UCSD-AML1 (cell line): Measurements from ENCODE around the gene PGGT1B.
"Not testable (repeated sequence)": the region's sequence is repeated elsewhere in the genome, so short reads cannot be mapped to it uniquely, and the experiment has no call there.

ENCODE experiments used
- DNase-seq: peaks from one replicate; lab custom pipeline; 2025; ENCODE audit not compliant: unreplicated experiment; lab: John Stamatoyannopoulos, UW

Gene PGGT1B

DNA sequence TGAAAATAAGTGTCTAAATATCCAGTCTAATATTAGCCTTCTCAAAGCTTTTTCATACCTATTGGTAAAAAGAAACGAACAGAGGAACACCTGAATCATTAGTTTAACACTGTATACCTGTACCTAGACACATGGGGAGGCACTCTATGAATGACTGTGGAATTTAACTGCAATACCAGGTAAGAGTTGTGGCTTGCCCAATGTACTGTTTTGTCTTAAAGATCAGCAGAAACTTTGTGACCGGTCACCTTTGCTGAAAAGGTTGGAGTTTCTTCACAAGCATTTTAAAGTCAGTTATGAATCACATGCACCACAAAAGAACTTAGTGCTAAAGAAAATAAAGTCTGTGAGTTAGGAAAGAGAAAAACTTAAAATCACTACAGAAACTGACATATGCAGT, 2.4 kb downstream of the PGGT1B start:
- DNase-seq, result no peak

DNA sequence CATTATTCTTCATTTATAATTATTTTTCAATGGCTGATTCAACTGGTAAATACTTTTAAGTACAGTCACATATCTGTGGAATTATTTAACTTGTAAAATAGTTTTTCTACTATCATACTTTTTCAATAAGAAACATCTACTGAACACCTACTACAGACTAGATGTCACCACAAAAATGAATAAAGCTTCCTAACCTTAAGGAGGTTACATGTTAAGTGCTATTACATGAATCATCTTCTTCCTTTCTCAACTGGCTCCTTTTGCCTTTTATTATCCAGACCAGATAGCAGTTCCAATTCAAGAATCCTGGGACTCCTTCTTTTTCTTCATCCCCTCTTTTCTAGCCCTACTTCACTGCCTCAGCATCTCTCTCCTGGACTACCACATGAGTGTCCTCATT, 4.7 kb downstream of the PGGT1B start:
- DNase-seq, result no peak

DNA sequence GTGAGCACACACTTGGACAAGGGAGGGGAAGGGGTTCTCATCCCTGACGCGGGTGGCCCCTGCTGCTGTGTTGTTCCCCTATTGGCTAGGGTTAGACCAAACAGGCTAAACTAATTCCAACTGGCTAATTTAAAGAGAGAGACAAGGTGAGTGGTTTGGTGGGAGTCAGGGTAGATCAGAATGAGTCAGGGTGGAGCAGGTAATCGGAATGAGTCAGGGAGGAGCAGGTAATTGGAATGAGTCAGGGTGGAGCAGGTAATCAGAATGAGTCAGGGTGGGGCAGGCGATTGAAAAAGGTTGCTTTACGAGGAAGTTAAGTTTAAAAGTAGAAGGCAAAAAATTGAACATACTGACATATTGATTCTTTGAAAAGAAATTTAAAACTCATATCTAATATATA, 13.3 kb downstream of the PGGT1B start:
- DNase-seq, result not testable (repeated sequence)

DNA sequence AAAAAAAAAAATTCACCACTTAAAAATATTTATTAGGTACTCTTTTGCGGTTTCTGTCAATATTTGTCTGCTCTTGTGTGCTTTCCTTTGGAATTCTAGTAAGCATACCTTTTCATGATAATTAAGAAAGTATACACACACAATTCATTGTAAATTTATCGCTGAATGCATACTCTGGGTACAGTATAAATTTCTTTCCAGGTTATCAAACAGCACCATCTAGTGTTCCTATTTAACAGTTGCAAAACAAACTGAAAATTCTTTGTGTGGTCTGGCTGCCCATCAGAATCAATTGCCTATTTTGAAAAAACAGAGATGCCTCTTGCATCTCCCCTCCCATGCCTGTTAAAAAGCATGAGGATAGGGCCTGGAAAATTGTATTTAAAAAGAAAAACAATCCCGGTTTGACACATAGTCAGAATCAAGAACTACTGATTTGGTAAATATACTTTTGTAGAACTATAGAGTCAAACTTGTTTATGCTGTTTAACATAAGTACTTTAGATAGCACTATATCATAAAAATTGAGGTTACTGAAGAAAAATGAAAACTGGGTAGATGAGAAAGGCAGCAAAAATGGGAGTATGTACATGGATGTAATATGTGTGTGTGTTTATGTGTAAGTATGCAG, 16.2 kb downstream of the PGGT1B start:
- no peak for DNase-seq

DNA sequence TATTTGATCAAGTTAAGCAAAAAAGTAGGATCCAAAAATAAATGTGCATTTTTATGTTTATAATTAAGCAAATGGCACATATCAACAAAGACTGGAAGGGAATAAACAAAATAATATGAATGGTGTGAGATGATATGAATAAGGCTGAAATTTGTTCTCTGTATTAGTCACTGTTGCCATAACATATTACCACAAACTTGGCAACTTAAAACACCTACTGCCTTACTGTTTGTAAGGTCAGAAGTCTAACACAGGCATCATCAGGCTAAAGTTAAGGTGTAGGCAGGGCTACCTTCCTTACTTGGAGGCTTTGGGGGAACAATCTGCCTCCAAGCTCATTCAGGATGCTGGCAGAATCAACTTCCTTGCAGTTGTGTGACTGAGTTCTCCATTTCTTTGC, 19.3 kb downstream of the PGGT1B start:
- DNase-seq, result no peak

DNA sequence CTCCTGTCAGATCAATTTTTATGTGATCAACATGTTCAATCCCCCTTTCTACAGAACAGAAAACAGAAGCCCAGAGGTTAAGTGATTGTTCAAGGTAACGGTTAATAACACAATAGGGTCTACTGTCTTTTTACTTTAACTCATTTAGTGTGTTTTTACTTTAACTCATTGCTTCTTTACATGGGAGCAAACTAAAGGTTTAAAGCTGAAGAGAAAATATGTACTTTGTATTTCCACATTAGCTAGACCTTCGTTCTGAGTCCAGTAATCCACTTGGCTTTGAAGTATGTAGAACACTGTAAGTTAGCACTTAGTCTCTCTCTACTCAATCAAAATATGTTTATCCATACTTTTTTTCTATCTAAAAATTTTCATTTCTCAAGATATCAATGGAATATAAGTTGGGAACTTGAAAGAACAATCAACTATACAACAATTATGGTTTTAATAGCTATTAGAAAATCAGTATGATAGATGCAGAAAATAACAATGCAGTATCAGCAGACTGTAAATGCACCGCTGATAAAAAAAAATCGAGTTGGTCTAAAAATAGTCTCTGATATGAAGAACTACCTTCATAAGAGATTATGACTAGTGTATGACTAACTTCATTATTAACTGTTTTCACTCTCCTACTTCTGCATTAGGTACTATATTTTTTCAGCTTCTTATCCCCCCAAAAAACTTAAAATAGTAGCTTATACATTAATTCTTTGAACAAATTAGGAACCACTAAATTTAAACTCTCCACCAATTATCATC, 20.6 kb downstream of the PGGT1B start:
- no peak for DNase-seq

DNA sequence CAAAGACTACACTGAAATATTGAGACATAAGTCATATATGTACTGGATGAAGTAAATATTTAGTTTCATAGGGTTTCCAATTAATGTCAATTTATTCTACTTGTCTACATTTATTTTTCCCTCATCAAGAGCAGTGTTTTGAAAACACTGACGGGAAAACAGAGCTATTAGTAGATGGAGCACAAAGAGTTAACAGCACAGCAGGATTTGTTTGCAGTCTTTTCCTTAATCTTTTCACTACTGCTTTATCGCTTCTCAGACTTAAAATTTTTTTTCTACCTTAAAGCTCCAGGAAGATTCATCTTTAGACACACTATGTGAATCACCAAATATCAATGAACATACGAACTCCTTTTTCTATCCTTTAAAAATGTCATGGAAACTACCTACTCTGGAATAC, 25.6 kb downstream of the PGGT1B start:
- no peak for DNase-seq

DNA sequence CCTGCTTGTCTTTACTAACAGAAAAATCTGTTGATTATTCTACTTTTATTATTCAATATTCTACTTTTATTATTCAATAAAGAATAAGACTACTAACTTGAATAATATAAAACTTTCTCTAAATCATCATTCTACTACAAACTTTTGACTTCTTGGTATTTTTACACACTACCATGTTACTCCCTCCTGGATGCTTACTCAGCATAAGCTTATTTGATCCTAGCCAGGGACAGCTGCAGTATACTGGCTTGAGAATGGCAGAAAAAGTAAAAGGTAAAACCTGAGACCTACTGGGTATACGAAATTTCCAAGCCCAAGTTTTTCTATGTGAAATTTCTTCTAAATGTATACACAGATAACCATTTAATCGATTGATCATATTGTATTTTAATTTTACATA, 26.1 kb downstream of the PGGT1B start:
- DNase-seq, result no peak

DNA sequence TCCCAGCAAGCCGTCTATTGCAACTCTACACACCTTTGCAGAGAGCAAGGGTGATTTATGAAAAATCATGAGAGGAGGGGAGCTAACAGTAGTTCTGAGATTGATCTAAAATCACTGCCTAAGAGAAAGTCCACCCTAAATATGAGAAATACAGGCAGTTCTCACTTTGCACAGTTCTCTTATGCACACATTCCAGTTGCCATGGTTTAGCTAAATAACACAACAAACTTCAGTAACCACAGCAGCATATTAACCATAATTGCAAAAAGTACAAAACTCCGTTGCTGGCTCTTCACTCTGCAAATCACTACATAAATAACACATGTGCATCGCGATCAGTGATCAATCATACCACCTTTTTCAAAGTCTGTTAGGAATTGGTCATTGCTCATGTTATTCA, 31.1 kb downstream of the PGGT1B start:
- no peak for DNase-seq

DNA sequence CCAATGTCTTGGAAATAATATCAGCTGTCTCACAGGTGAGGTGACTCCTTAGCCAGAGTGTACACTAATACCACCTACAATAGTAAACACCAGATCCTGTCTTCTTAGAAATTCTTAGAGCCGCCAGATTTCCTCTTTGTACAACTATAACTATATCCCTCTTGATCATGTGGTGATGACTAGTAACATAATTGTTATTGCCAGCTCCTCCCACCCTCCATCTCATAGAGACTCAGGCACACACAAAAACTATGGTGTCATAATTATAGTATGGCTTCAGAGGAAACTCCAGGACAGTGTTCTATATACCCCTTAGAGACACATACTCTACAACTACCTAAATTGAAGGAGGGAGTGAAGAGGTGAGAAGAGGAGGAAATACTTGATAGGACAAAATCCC, 33.1 kb downstream of the PGGT1B start:
- DNase-seq, result no peak

DNA sequence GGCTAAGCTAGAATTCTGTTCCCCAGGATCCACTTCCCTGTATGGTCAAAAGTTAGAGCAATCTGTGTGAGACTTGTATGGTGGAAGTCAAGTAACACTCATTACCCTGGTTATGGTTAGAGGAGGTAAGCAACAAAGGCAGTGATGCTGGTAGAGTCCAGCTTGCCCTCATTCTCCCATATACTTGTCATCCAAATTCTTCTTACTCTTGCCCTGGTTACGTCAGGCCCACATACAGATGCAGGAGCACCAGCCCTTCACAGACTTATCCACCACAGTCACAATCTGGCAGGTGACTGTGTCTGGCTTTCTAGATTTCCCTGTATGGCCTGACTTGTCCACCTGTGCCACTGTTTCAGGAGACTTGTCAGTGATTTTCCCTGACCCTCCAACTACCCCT, 35.4 kb downstream of the PGGT1B start:
- no peak for DNase-seq

DNA sequence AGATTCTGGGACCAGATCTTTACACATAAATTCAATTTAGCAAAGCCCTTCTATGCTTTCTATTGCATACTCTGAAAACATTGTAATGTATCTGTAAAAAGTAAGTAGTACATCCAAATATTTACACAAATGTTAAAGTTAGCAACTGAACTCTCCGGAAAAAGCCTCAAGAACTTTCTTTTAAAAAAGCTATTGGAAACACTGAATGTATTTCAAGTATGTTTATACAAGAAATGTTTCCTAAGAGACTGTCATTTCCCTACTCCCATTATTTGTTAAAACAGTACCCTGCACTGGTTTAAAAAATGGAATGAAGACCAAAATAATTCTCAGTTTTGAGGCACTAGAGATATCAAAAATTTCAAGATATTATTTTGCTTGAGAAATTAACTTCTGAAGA, 48.1 kb downstream of the PGGT1B start:
- DNase-seq, result no peak

DNA sequence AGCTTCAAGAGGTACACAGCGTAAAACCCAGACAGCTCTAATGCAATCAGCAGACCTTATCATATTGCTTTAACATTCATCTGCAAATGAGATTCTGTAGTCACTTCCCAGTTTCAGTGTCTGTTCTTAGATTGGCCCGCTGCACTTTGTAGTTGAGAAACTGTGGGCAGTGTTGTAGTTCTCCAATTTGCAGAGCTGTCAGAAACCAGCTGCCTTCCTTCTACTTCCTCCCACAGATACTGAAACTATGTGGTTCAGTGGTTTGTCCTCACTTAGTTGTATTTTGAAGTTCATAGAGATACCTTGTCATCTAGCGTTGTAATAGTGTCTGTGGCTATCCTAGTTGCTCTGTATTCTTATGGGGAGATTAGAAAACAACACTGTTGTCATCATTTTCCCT, 53.4 kb downstream of the PGGT1B start:
- peak; percentile 33 for DNase-seq

DNA sequence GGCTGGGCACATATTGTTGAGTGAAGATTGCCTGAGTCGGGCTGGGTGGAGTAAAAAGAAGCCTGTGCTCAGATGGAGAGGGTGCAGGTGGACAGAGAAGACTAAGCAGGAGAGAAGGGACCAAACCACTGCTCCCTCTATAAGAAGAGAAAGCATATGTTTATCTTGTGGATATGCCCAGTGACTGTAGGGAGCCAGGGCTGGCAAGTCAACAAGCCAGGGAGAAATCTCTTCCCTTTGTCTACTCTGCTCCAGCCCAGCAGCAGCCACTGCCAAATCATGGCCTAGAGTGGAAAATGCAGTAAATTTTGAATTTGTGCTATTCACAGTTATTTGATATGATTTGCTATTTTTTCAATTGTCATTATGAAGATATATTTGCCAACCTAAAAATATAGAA, 59.7 kb downstream of the PGGT1B start:
- DNase-seq, result no peak

DNA sequence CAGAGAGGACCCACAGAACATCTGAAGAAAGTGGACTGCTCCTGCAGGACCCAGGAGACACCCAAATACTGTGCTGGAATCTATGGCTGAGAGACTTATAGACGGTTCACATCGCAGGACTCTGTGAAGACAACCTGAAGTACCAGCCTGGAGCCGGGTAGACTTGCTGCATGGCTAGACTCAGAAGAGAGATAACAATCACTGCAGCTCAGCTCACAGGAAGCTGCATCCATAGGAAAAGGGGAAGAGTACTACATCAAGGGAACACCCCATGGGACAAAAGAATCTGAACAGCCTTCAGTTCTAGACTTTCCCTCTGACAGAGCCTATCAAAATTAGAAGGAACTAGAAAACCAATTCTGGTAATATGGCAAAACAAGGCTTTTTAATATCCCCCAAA, 66.5 kb downstream of the PGGT1B start:
- no peak for DNase-seq

DNA sequence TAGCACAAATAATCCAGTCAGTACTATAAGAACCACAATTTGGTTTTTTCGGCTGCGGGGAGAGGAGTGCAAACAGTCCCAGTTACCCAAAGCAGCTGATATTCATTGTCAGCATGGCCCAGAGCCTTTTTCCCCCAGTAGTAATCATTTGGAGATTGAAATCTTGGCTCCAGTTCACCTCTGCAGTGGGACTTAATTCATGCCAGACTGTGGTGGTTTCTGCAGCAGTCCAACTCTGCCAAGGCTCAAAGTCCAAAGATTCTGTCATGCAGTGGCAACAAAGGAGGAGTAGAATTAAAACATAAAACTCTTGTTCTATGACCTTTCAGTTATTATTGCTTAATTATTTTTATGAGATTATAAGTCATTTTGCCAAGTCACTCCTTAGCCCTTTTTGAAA, 68.0 kb downstream of the PGGT1B start:
- no peak for DNase-seq

DNA sequence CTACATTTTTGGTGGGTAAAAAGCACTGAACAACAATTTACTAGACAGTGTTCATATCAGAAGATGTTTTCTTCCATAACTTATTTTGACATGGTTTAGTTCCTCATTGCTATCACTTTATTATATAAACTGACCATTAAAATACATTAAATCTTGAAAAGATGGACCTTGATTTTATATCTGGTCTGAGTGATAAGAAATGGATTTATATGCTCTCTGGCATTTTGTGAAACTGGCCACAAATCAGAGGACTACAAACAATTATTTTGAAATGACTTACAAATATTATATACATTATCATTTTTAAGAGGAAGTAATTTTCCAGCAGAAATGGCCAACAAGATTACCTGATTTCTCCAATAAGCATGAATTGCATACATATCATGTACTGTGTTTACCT, 69.4 kb downstream of the PGGT1B start:
- no peak for DNase-seq

DNA sequence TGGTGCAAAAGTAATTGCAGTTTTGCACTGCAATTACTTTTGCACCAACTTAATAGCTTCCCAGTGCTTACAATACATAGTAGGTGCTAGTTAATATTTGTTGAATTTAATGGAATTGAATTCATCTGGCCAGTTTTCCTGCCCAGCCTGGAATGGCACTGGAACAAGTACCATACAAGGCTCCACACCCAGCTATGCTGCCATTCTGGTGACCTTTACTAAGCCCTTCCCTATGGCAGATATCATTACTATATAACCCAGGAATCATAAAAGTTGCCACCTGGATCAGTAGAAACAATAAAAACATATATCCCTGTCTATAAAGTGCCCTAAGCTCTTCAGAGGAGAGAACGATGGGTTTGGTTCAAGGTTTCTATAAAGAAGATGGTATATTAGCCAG, 70.6 kb downstream of the PGGT1B start:
- DNase-seq, result no peak

DNA sequence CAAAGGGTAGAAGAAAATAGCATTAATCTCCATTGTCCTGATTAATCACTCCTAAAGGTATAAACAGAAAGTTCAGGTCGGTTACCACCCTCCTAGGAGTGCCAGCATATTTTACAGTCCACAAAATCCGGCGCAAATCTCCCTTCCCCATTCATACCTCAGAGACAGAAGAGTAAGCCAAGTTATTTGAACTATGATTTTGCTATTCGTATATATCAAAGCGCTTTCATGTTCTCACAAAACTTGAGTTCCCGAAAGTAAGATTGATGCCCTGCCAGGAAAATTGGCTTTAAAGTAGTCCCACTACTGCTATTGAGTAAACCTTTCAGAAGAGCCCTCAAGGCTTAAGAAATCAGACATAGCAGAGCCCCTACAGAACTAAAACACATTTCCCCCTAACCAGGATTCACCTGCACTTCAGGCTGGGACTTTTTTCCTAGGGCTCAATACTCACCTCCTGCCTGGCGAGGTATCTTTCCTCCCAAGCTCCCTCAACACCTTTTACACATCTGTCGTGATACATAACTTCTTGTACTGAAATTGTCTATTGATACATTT, 71.1 kb downstream of the PGGT1B start:
- DNase-seq, result no peak

DNA sequence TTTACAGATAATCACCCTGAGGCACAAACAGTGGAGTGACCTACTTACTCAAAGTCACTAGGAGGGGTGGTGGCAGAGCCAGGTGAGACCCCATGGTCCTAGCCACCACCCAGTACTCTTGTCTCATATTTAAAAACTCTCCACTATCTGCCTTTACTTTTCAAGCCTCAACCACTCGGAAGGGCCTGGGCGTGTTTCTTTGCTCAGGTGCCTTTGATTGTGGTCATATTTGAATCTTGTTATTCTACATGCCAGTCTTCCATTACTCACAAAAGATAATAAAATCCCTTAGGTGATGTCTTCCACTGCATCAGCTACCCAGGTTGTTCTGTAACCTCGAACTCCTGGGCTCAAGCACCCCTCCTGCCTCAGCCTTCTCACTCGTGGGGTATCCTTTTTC, 72.3 kb downstream of the PGGT1B start:
- no peak for DNase-seq

DNA sequence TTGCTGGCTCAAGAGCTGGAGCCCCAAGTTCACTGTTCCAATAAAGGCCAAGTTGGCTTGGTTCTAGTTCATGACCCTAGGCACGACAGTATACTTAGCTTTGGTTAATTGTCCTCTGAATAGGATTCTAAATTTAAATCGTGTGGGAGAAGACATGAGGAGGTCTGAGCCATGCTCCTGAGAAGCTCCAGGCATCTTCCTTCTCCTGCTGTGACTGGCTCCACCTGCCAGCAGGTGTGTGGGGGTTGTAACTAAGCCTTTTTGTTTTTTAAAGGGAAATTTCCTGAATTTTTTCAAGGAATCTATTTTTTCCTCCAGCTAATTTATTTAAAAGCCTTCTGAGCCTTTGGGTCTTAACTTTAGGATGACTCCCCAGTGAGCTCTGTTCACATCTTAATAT, 72.8 kb downstream of the PGGT1B start:
- no peak for DNase-seq

DNA sequence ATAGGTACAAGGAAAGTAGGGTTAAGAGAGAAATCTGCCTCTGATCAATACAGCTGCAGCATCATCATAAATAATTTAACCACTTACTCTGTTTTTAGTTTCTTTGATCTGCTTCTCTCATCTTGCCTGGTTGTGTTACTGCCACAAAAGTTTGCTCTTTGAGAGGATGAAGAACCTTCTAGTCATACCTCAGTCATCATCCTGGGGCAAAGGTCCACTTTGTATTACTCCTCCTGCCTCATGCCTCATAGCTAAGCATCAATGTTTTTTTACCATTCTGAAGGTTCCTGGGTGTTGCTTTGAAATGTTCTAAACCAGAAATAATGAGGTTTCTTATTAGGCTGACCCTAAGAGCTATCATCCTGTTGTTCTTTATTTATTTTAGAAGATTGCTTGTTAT, 75.9 kb downstream of the PGGT1B start:
- DNase-seq, result no peak

DNA sequence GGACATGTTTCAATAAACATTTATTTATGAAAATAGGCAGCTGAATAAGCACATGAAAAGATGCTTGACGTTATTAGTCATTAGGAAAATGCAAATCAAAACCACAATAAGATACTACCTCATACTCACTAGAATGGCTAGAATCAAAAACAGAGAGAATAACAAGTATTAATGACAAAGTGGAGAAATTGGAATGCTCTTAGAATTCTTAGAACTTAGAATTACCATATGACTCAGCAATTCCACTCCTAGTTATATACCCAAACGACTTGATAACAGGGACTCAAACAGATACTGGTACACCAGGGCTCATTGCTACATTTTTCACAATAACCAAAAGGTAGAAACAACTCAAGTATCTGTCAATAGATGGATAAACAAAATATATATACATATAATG, 77.9 kb downstream of the PGGT1B start:
- DNase-seq, result no peak
